K562 (cell line): ENCODE measurements around the gene RRBP1. TPM values are rescaled to one million over a fixed set of nuclear protein-coding genes. Genes with fewer than 3 reads are reported as not detected.

Experiments
- ATAC-seq: fragments of 200-7000 bp; cut with Tn5 transposase; 3 replicates; pipeline ENCODE4 v1.9.1; 2020; ENCODE audit warnings: moderate library complexity
- BruUV-seq: library from RNA; stranded (reverse); fragments of 400-500 nt; replicated peaks from 2 replicates; lab custom pipeline; 2021; lab: Mats Ljungman, UMichigan
- CTCF ChIA-PET: fragments of 300-600 bp; formaldehyde crosslinking; extraction: SDS; loops from one replicate; lab custom pipeline; 2021; ENCODE audit warnings: low intra/inter-chr PET ratio; lab: Yijun Ruan, JAX
- POLR2A ChIA-PET: fragments of 300-600, 350-650 bp; sonication (Branson Sonifier 250); formaldehyde crosslinking; extraction: SDS; loops from one replicate; lab custom pipeline; 2021; ENCODE audit warnings: antibody characterized with exemption, inconsistent platforms; lab: Yijun Ruan, JAX
- DNase-seq, 4 experiments: peaks; one replicate each; pipeline versions ENCODE4 v3.0.0 to v3.0.0-alpha.2; 2011 to 2018; ENCODE audit warnings: low spot score in 3 of 4, mixed read lengths in 3 of 4; ENCODE audit errors: extremely low read depth in 1 of 4
- FAIRE-seq: peaks from 2 replicates; lab custom pipeline; 2011; peaks lifted over from hg19 to GRCh38; lab: Jason Lieb, UNC
- H2AFZ ChIP-seq: 2 replicates; pipeline ENCODE4 v1.6.0; 2011; ENCODE audit warnings: low read depth, low read length, control low read depth, inconsistent platforms
- H3K27ac ChIP-seq: fragments of 200-600 bp; 3 replicates; pipeline ENCODE4 v1.8.0; 2011; ENCODE audit warnings: low read depth, mild to moderate bottlenecking, control low read depth, inconsistent platforms, low read length, moderate library complexity, mixed read lengths; ENCODE audit errors: extremely low read depth
- H3K27me3 ChIP-seq, 2 experiments: fragments of 300-600 bp in 1 of 2; 2 replicates in 1 of 2; 3 replicates in 1 of 2; pipeline versions ENCODE4 v1.6.0 to v1.8.0; 2011; ENCODE audit warnings: inconsistent platforms in 2 of 2, low read length in 2 of 2, mild to moderate bottlenecking in 1 of 2, mixed read lengths in 1 of 2, moderate library complexity in 1 of 2; ENCODE audit not compliant: control insufficient read depth in 2 of 2, insufficient read depth in 2 of 2
- H3K36me3 ChIP-seq: fragments of 300-600 bp; 3 replicates; pipeline ENCODE4 v1.8.0; 2011; ENCODE audit warnings: mild to moderate bottlenecking, low read length, inconsistent platforms; ENCODE audit not compliant: control insufficient read depth, insufficient read depth
- H3K4me1 ChIP-seq, 2 experiments: fragments of 200-600 bp in 1 of 2; replicated peaks in 1 of 2; 2 replicates in 1 of 2; 3 replicates in 1 of 2; pipeline versions ENCODE4 v1.5.1 to v1.8.0; 2011; ENCODE audit warnings: inconsistent platforms in 2 of 2, low read length in 2 of 2, mild to moderate bottlenecking in 1 of 2, mixed read lengths in 1 of 2, moderate library complexity in 1 of 2; ENCODE audit not compliant: control insufficient read depth in 2 of 2, insufficient read depth in 2 of 2
- H3K4me2 ChIP-seq: 2 replicates; pipeline ENCODE4 v1.6.1; 2011; ENCODE audit warnings: low read length, control low read depth, inconsistent platforms, mixed read lengths; ENCODE audit not compliant: insufficient read depth
- H3K4me3 ChIP-seq: fragments of 200-600 bp; sonication (generic), shearing (Covaris generic); 2 replicates; pipeline ENCODE4 v1.5.1; 2016; ENCODE audit warnings: control low read depth, inconsistent platforms
- H3K79me2 ChIP-seq: fragments of 200-600 bp; 3 replicates; pipeline ENCODE4 v1.8.0; 2011; ENCODE audit warnings: low read length, inconsistent platforms; ENCODE audit not compliant: control insufficient read depth, insufficient read depth
- H3K9ac ChIP-seq, 2 experiments: 2 replicates each; pipeline versions ENCODE4 v1.6.0 to v1.6.1; 2011; ENCODE audit warnings: low read depth in 2 of 2, low read length in 2 of 2, control low read depth in 1 of 2, inconsistent platforms in 1 of 2, mild to moderate bottlenecking in 1 of 2, mixed read lengths in 1 of 2; ENCODE audit not compliant: insufficient read depth in 1 of 2
- H3K9me1 ChIP-seq: one replicate; pipeline ENCODE4 v1.6.0; 2011; ENCODE audit warnings: inconsistent platforms, mild to moderate bottlenecking, low read length, moderate library complexity; ENCODE audit not compliant: control insufficient read depth, insufficient read depth
- H3K9me3 ChIP-seq: replicated peaks from 2 replicates; pipeline ENCODE4 v1.5.1; 2011; ENCODE audit warnings: low read depth, low read length, inconsistent platforms; ENCODE audit not compliant: control insufficient read depth, insufficient read depth
- H4K20me1 ChIP-seq: replicated peaks from 2 replicates; pipeline ENCODE4 v1.6.1; 2011; ENCODE audit warnings: low read length, inconsistent platforms, mixed read lengths; ENCODE audit not compliant: control insufficient read depth, insufficient read depth
- ATF4 ChIP-seq: fragments of 450-650 bp; formaldehyde crosslinking; IDR thresholded peaks from 2 replicates; pipeline ENCODE4 v1.4.0; 2022; ENCODE audit warnings: mild to moderate bottlenecking, moderate library complexity
- BCLAF1 ChIP-seq, 2 experiments: fragments of 450-650 bp in 1 of 2; IDR thresholded peaks; 2 replicates each; pipeline ENCODE4 v1.6.1; 2011 to 2017; ENCODE audit warnings: low read depth in 2 of 2, antibody characterized with exemption in 1 of 2, borderline replicate concordance in 1 of 2, low read length in 1 of 2, mild to moderate bottlenecking in 1 of 2, mixed read lengths in 1 of 2; ENCODE audit not compliant: control insufficient read depth in 1 of 2
- EGR1 ChIP-seq: fragments of 450-650 bp; conservative IDR thresholded peaks from 2 replicates; pipeline ENCODE4 v1.6.1; 2017; ENCODE audit warnings: mild to moderate bottlenecking
- FOSL1 ChIP-seq: fragments of 200-800 bp; sonication (Bioruptor generic); conservative IDR thresholded peaks from 2 replicates; pipeline ENCODE4 v1.6.1; 2016; ENCODE audit warnings: missing genetic modification characterization, missing compliant biosample characterization
- FOXA3 ChIP-seq, 2 experiments: fragments of 450-650 bp in 1 of 2; sonication (generic) in 1 of 2; formaldehyde crosslinking; IDR thresholded peaks in 1 of 2; conservative IDR thresholded peaks in 1 of 2; 2 replicates each; pipeline versions ENCODE4 v1.4.0 to v1.8.0; 2020 to 2022; ENCODE audit warnings: mild to moderate bottlenecking in 2 of 2, missing genetic modification reagents in 1 of 2
- HOMEZ ChIP-seq: fragments of 250-450 bp; sonication (Bioruptor Pico); IDR thresholded peaks from 2 replicates; pipeline ENCODE4 v1.4.0; 2020; ENCODE audit warnings: mild to moderate bottlenecking, moderate library complexity
- MXD1 ChIP-seq: fragments of 250-450 bp; sonication (Bioruptor Pico); IDR thresholded peaks from 2 replicates; pipeline ENCODE4 v1.8.0; 2021; ENCODE audit warnings: borderline replicate concordance, mild to moderate bottlenecking, moderate library complexity; ENCODE audit not compliant: poor library complexity, severe bottlenecking
- NCOA6 ChIP-seq: fragments of 450-650 bp; IDR thresholded peaks from 2 replicates; pipeline ENCODE4 v1.6.1; 2017; ENCODE audit warnings: mild to moderate bottlenecking
- NFATC3 ChIP-seq: fragments of 450-650 bp; IDR thresholded peaks from 2 replicates; pipeline ENCODE4 v1.6.1; 2017; ENCODE audit warnings: mild to moderate bottlenecking
- POLR2H ChIP-seq: IDR thresholded peaks from 2 replicates; pipeline ENCODE4 v1.6.1; 2016; ENCODE audit warnings: missing genetic modification characterization, low read depth, mild to moderate bottlenecking, control low read depth, missing compliant biosample characterization, moderate library complexity
- SRF ChIP-seq, 2 experiments: fragments of 250-450, 450-650 bp in 1 of 2; sonication (Bioruptor Pico) in 1 of 2; sonication (generic) in 1 of 2; formaldehyde crosslinking; IDR thresholded peaks; 2 replicates each; pipeline versions ENCODE4 v1.5.0 to v1.5.1; 2020 to 2022; ENCODE audit warnings: mild to moderate bottlenecking in 1 of 2, missing genetic modification reagents in 1 of 2
- TARDBP ChIP-seq: fragments of 450-650 bp; IDR thresholded peaks from 2 replicates; pipeline ENCODE4 v1.6.1; 2016
- TCF7L2 ChIP-seq: fragments of 150-350 bp; IDR thresholded peaks from 2 replicates; pipeline ENCODE4 v1.6.1; 2016; ENCODE audit warnings: low read depth, mild to moderate bottlenecking, low read length, moderate library complexity
- ZEB2 ChIP-seq: fragments of 450-650 bp; IDR thresholded peaks from 2 replicates; pipeline ENCODE4 v1.6.1; 2016
- ZNF395 ChIP-seq: fragments of 200-800 bp; sonication (Bioruptor generic); IDR thresholded peaks from 2 replicates; pipeline ENCODE4 v1.6.1; 2017; ENCODE audit warnings: missing genetic modification characterization, missing compliant biosample characterization
- ZNF584 ChIP-seq: fragments of 200-800 bp; sonication (Bioruptor generic); IDR thresholded peaks from 2 replicates; pipeline ENCODE4 v1.6.1; 2016; ENCODE audit warnings: low read depth, mild to moderate bottlenecking, missing genetic modification characterization, missing compliant biosample characterization
- in situ Hi-C: fragments of 300-500 bp; cut with MboI; formaldehyde crosslinking; loops from 4 replicates; pipeline ENCODE4 v1.15.0; 2018; ENCODE audit warnings: inconsistent platforms, mixed read lengths
- intact Hi-C: fragments of 100-400 bp; cut with micrococcal nuclease; formaldehyde crosslinking; loops from 2 replicates; pipeline ENCODE4 v1.14.2; 2022
- polyA plus RNA-seq, 8 experiments: library from polyadenylated mRNA; depleted of rRNA in 4 of 8; stranded (reverse) in 5 of 8; unstranded in 3 of 8; fragments of >200 nt; fragmentation: Nextera tagmentation in 2 of 8; fragmentation: Illumina TruSeq in 1 of 8; extraction: Ambion mirVana in 2 of 8; extraction: Trizol in 1 of 8; gene quantifications; 2 replicates each; pipeline versions ENCODE4 v1.2.1 to v1.2.3, GENCODE V29; 2011 to 2014; ENCODE audit warnings: inconsistent platforms in 1 of 8, missing spikeins in 1 of 8
- total RNA-seq, 7 experiments: library from RNA; depleted of rRNA in 6 of 7; stranded (reverse); fragments of >200 nt in 6 of 7; fragmentation: Illumina TruSeq in 2 of 7; extraction: Trizol in 2 of 7; gene quantifications; 2 replicates each; pipeline versions ENCODE4 v1.2.1 to v1.2.3, GENCODE V29; 2011 to 2021; ENCODE audit warnings: low replicate concordance in 1 of 7

The RRBP1 gene
- total and polyA plus RNA-seq, 9 of the 15 experiments (the other 6 are each of a cell fraction or from before 2014, with no cell fraction given) = 0.84 to 32.0 (median 17.6) TPM

- ChIA-PET CTCF (no interaction called here), POLR2A (no interaction called here)
- Histone ChIP-seq H3K9me1 (no peaks in the 10 kb centered on the region), H2AFZ (no peak overlapping the region), H3K4me1 (peaks cover 0 to 4% of the 10 kb centered on the region in 2 experiments; a peak in 3 of 5 replicates), H3K27me3 (no peaks in the 10 kb centered on the region), H3K9me3 (no peaks in the 10 kb centered on the region), H3K4me2 (no peak overlapping the region), H3K27ac (no peak overlapping the region), H3K79me2 (peaks cover 24% of the 10 kb centered on the region; the same call in 2 of the 3 replicates), H3K4me3 (no peak overlapping the region), H3K36me3 (no peaks in the 10 kb centered on the region), H4K20me1 (no peaks in the 10 kb centered on the region), H3K9ac (no peak overlapping the region)
- intact Hi-C loops = no loop called here
- in situ Hi-C loops = no loop called here
- FAIRE-seq (no peak), DNase-seq (no peak), ATAC-seq (no peak)
- BruUV-seq = no TSS peak
- TF ChIP-seq SRF (CRISPR knock-in tag; IDR thresholded peaks at IDR 0.05) = no peak
- TF ChIP-seq FOXA3 (CRISPR knock-in tag; conservative IDR thresholded peaks at IDR 0.05 in 1 of 2, IDR thresholded peaks at IDR 0.05 in 1 of 2) = no peak
- no peak for TF ChIP-seq EGR1
- TF ChIP-seq FOSL1 (tag) = no peak
- no peak for TF ChIP-seq ZEB2
- TF ChIP-seq TARDBP = no peak
- TF ChIP-seq POLR2H (tag) = no peak
- TF ChIP-seq ZNF395 (CRISPR knock-in tag) = no peak
- TF ChIP-seq HOMEZ = no peak
- TF ChIP-seq BCLAF1 (IDR thresholded peaks at IDR 0.05; ENCODE audit: borderline replicate concordance in 1 of 2, control insufficient read depth in 1 of 2, low read depth in 2 of 2, low read length in 1 of 2) = no peak
- no peak for TF ChIP-seq ZNF584 (CRISPR knock-in tag)
- TF ChIP-seq ATF4 (CRISPR knock-in tag) = no peak
- TF ChIP-seq MXD1 (CRISPR knock-in tag) = no peak
- no peak for TF ChIP-seq TCF7L2
- TF ChIP-seq NFATC3 = no peak
- no peak for TF ChIP-seq NCOA6
Measured at GRCh38 chr20:17584689-17585088, 97.4 kb downstream of the RRBP1 start.
